ENCODE measurements around the gene PFKFB3. TPM values are rescaled to one million over a fixed set of nuclear protein-coding genes. Genes with fewer than 3 reads are reported as not detected.

The PFKFB3 gene
- total RNA-seq, 1 donor from 2014 or later: 28.8 TPM

GRCh38 chr10:6274040-6274439, 71.3 kb downstream of the PFKFB3 start:
- Mint-ChIP-seq H3K27ac (peak overlapping the region; percentile 54), H3K4me1 (peaks cover 31% of the 10 kb centered on the region), H3K9me3 (peaks cover 6% of the 10 kb centered on the region), H3K27me3 (ENCODE audit: insufficient read depth, low read depth) (peaks cover 4% of the 10 kb centered on the region), H3K36me3 (peaks cover 6% of the 10 kb centered on the region), H3K4me3 (no peak overlapping the region)
- Histone ChIP-seq H3K4me3 (no peak overlapping the region), H3K4me2 (no peak overlapping the region), H3K27me3 (no peaks in the 10 kb centered on the region), H3K36me3 (no peaks in the 10 kb centered on the region), H3K4me1 (no peaks in the 10 kb centered on the region), H3K79me2 (ENCODE audit: low read depth) (no peaks in the 10 kb centered on the region), H2AFZ (replicated peaks) (no peak overlapping the region), H4K20me1 (ENCODE audit: low read depth) (no peaks in the 10 kb centered on the region), H3K9ac (no peak overlapping the region), H3K27ac (no peak overlapping the region), H3K9me3 (ENCODE audit: low read depth) (no peaks in the 10 kb centered on the region), H3F3A (ENCODE audit: low read depth) (no peaks in the 10 kb centered on the region)
- TF ChIP-seq CTCF (IDR thresholded peaks at IDR 0.05) (no peak), EZH2 (IDR thresholded peaks at IDR 0.05) (no peak), EZH2phosphoT487 (IDR thresholded peaks at IDR 0.05) (no peak)
- no peak for DNase-seq (ENCODE audit: low spot score)

GRCh38 chr10:6274484-6274883, 71.8 kb downstream of the PFKFB3 start:
- Histone ChIP-seq H3K27ac (no peak overlapping the region), H3K9me3 (ENCODE audit: low read depth) (no peaks in the 10 kb centered on the region), H2AFZ (replicated peaks) (no peak overlapping the region), H3K4me2 (no peak overlapping the region), H3F3A (ENCODE audit: low read depth) (no peaks in the 10 kb centered on the region), H3K9ac (no peak overlapping the region), H3K27me3 (no peaks in the 10 kb centered on the region), H3K4me3 (no peak overlapping the region), H3K36me3 (no peaks in the 10 kb centered on the region), H4K20me1 (ENCODE audit: low read depth) (no peaks in the 10 kb centered on the region), H3K4me1 (no peaks in the 10 kb centered on the region), H3K79me2 (ENCODE audit: low read depth) (no peaks in the 10 kb centered on the region)
- Mint-ChIP-seq H3K36me3 (peaks cover 6% of the 10 kb centered on the region), H3K27ac (peak overlapping the region; percentile 54), H3K9me3 (peaks cover 6% of the 10 kb centered on the region), H3K4me1 (peaks cover 36% of the 10 kb centered on the region), H3K4me3 (no peak overlapping the region), H3K27me3 (ENCODE audit: insufficient read depth, low read depth) (peaks cover 3% of the 10 kb centered on the region)
- no peak for TF ChIP-seq EZH2phosphoT487 (IDR thresholded peaks at IDR 0.05)
- no peak for TF ChIP-seq CTCF (IDR thresholded peaks at IDR 0.05)
- no peak for TF ChIP-seq EZH2 (IDR thresholded peaks at IDR 0.05)
- no peak for DNase-seq (ENCODE audit: low spot score)

- H3K27me3 Mint-ChIP-seq (ENCODE audit: insufficient read depth, low read depth): peaks cover 2% of the 10 kb centered on the region
- Histone ChIP-seq H2AFZ (replicated peaks) (no peak overlapping the region), H3K79me2 (ENCODE audit: low read depth) (no peaks in the 10 kb centered on the region), H3F3A (ENCODE audit: low read depth) (no peaks in the 10 kb centered on the region), H3K9ac (no peak overlapping the region), H3K27ac (no peak overlapping the region), H3K4me2 (no peak overlapping the region), H4K20me1 (ENCODE audit: low read depth) (no peaks in the 10 kb centered on the region), H3K9me3 (ENCODE audit: low read depth) (no peaks in the 10 kb centered on the region), H3K4me1 (no peaks in the 10 kb centered on the region), H3K27me3 (no peaks in the 10 kb centered on the region), H3K36me3 (no peaks in the 10 kb centered on the region), H3K4me3 (no peak overlapping the region)
- peaks cover 6% of the 10 kb centered on the region for H3K9me3 Mint-ChIP-seq
- no peak for TF ChIP-seq EZH2 (IDR thresholded peaks at IDR 0.05)
- no peak for TF ChIP-seq EZH2phosphoT487 (IDR thresholded peaks at IDR 0.05)
- TF ChIP-seq CTCF (IDR thresholded peaks at IDR 0.05): no peak
- H3K4me1 Mint-ChIP-seq: peaks cover 44% of the 10 kb centered on the region
- peak; percentile 52 for DNase-seq (ENCODE audit: low spot score)
- peaks cover 4% of the 10 kb centered on the region for H3K36me3 Mint-ChIP-seq
- H3K27ac Mint-ChIP-seq: peak overlapping the region; percentile 94
- H3K4me3 Mint-ChIP-seq: peak overlapping the region; percentile 27
Observed at GRCh38 chr10:6275022-6275997, 72.6 kb downstream of the PFKFB3 start.

Measured in neural progenitor cell (in vitro differentiated cells).